HG03565 (cell line): ENCODE measurements around the gene CIROP.

Experiments
- ATAC-seq: cut with Tn5 transposase; IDR thresholded peaks from one replicate; pipeline ENCODE4 v1.9.1; 2021; ENCODE audit warnings: mild to moderate bottlenecking, moderate library complexity; ENCODE audit not compliant: unreplicated experiment

The CIROP gene

GRCh38 chr14:23104591-23105347 lies at the start of gene CIROP:
Gene CIROP (minus strand): TSS chr14:23104989. CDS start chr14:23104920, 69 bp downstream.
- no peak for ATAC-seq

GRCh38 chr14:23153851-23154796 lies 49.3 kb upstream of the CIROP start:
- no peak for ATAC-seq

- no peak for ATAC-seq
These were observed 46.6 kb upstream of the CIROP start for GRCh38 chr14:23151342-23151741.

GRCh38 chr14:23149745-23150144 lies 45.0 kb upstream of the CIROP start:
- ATAC-seq: no peak

- ATAC-seq: no peak
These were observed 43.9 kb upstream of the CIROP start for GRCh38 chr14:23148591-23149249.

GRCh38 chr14:23147676-23148075 lies 42.9 kb upstream of the CIROP start:
- no peak for ATAC-seq

GRCh38 chr14:23146980-23147379 lies 42.2 kb upstream of the CIROP start:
- no peak for ATAC-seq

- ATAC-seq: no peak
These were observed 41.6 kb upstream of the CIROP start for GRCh38 chr14:23146351-23146910.

GRCh38 chr14:23145794-23146350 lies 41.1 kb upstream of the CIROP start:
- no peak for ATAC-seq

GRCh38 chr14:23143911-23144310 lies 39.1 kb upstream of the CIROP start:
- no peak for ATAC-seq

- ATAC-seq: no peak
These were observed 38.0 kb upstream of the CIROP start for GRCh38 chr14:23142826-23143225.

- ATAC-seq: no peak
These were observed 37.1 kb upstream of the CIROP start for GRCh38 chr14:23141706-23142444.

- no peak for ATAC-seq
These were observed 35.6 kb upstream of the CIROP start for GRCh38 chr14:23140371-23140770.

GRCh38 chr14:23139874-23140273 lies 35.1 kb upstream of the CIROP start:
- ATAC-seq: no peak

- no peak for ATAC-seq
These were observed 33.2 kb upstream of the CIROP start for GRCh38 chr14:23137813-23138535.

GRCh38 chr14:23137192-23137812 lies 32.5 kb upstream of the CIROP start:
- no peak for ATAC-seq

GRCh38 chr14:23136566-23137133 lies 31.9 kb upstream of the CIROP start:
- ATAC-seq: no peak

GRCh38 chr14:23132970-23133369 lies 28.2 kb upstream of the CIROP start:
- ATAC-seq: no peak

- ATAC-seq: no peak
These were observed 26.7 kb upstream of the CIROP start for GRCh38 chr14:23131482-23131881.
